Stimulated activated CD4-positive, alpha-beta T cell treated with anti-CD3 and anti-CD28 coated beads, Interleukin-15, amount 100 ng/mL, for 1 hour (primary cell): Measurements from ENCODE around the gene SLC8B1.

Experiments
- DNase-seq, 2 donors: peaks; one replicate each; pipeline ENCODE4 v3.0.0-alpha.2; 2020; ENCODE audit warnings: low read depth in 1 of 2, low spot score in 1 of 2

SLC8B1 gene

GRCh38 chr12:113325916-113326315 is 9.0 kb downstream of the SLC8B1 start:
- DNase-seq: no peak

GRCh38 chr12:113322343-113322742 is 12.6 kb downstream of the SLC8B1 start:
- DNase-seq: no peak

GRCh38 chr12:113320401-113320800 is 14.5 kb downstream of the SLC8B1 start:
- DNase-seq: no peak

- no peak for DNase-seq
These were observed 15.8 kb downstream of the SLC8B1 start for GRCh38 chr12:113318900-113319628.

- DNase-seq: no peak
These were observed 16.8 kb downstream of the SLC8B1 start for GRCh38 chr12:113318046-113318656.

GRCh38 chr12:113317122-113317521 is 17.8 kb downstream of the SLC8B1 start:
- DNase-seq: no peak

- no peak for DNase-seq
These were observed 18.8 kb downstream of the SLC8B1 start for GRCh38 chr12:113316155-113316554.

- no peak for DNase-seq
These were observed 19.6 kb downstream of the SLC8B1 start for GRCh38 chr12:113315358-113315757.

- no peak for DNase-seq
These were observed 20.8 kb downstream of the SLC8B1 start for GRCh38 chr12:113314121-113314529.

- DNase-seq: no peak
These were observed 24.4 kb downstream of the SLC8B1 start for GRCh38 chr12:113310489-113310888.

GRCh38 chr12:113306382-113306781 is 28.5 kb downstream of the SLC8B1 start:
- no peak for DNase-seq

- DNase-seq: no peak
These were observed 29.5 kb downstream of the SLC8B1 start for GRCh38 chr12:113305281-113305856.

GRCh38 chr12:113302886-113303640 is 31.8 kb downstream of the SLC8B1 start:
- DNase-seq: no peak

- no peak for DNase-seq
These were observed 32.4 kb downstream of the SLC8B1 start for GRCh38 chr12:113302466-113302865.

- DNase-seq: no peak
These were observed 33.1 kb downstream of the SLC8B1 start for GRCh38 chr12:113301811-113302210.

GRCh38 chr12:113299619-113300237 is 35.2 kb downstream of the SLC8B1 start:
- no peak for DNase-seq

- no peak for DNase-seq
These were observed 35.9 kb downstream of the SLC8B1 start for GRCh38 chr12:113298861-113299545.

GRCh38 chr12:113298472-113298817 is 36.5 kb downstream of the SLC8B1 start:
- DNase-seq: no peak

- DNase-seq: no peak
These were observed 37.1 kb downstream of the SLC8B1 start for GRCh38 chr12:113297621-113298471.

GRCh38 chr12:113297214-113297587 is 37.7 kb downstream of the SLC8B1 start:
- DNase-seq: no peak
